HG03558 (cell line): ENCODE data around the gene COX15.
"Not testable (repeated sequence)": the region's sequence is repeated elsewhere in the genome, so short reads cannot be mapped to it uniquely, and the experiment has no call there.

Experiments used
- ATAC-seq: cut with Tn5 transposase; IDR thresholded peaks from one replicate; pipeline ENCODE4 v1.9.1; 2021; ENCODE audit warnings: moderate number of reproducible peaks; ENCODE audit not compliant: unreplicated experiment; ENCODE audit errors: extremely low read depth

COX15 gene

DNA sequence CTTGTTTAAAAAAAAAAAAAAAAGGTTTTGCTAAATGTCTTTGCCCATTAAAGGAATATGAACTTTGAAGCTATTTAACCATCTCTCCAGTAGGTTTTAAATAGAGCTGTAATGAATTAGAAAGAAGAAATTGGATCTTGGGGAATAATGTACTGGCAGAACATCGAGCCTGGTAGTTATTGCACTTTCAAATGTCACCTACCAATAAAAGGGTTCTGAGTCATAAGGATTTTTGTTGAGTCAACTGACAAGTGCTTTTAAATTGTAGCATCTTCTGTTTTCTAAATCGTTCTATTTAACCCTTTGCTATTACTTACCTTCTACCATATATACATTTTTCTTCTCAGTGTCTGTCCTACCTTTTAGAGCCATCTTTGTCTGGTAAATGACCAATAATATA lies 10.8 kb upstream of the COX15 start:
- ATAC-seq: no peak

DNA sequence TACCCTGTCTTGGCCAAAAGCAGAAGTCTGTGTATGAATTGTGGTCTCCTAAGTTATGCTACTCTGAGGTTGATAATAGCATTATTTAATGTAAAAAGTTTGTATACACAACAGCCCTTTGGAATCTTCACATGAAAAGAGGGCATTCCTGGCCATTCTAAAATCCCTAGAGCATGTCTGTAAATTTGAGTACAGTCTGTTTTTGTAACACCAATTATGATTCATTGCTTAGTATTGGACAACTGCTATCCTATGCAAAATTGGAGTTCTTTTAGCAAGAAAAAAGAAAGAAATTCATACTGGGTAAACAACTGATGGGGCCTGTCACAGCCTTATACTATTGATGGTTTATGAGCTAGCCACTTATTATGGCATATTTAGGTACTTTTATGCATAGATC lies 10.3 kb upstream of the COX15 start:
- no peak for ATAC-seq

DNA sequence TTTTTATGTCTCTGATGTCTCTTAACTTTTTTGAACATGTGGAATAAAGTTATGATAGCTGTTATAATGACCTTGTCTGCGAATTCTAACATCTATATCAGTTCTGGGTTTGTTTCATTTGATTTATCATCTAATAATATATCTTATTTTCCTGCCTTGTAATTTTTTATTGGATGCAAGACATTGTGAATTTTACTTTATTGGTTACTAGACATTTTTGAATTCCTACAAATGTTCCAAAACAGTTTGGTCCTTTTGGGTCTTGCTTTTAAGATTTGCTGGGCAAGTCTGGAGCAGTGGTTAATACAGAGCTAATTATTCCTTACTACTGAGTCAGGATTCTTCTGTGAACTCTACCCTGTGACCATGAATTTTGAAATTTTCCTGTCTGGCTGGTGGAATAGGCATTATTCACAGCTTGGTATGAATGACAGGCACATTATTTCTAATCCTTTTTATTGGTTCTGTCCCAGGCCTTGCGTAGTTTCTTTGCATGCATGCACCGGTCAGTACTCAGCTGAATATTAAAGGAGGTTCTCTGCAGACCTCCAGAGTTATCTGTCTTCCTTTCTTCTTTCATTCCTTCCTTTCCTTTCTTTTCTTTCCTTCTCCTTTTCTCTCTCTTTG lies 9.1 kb upstream of the COX15 start:
- ATAC-seq: no peak

DNA sequence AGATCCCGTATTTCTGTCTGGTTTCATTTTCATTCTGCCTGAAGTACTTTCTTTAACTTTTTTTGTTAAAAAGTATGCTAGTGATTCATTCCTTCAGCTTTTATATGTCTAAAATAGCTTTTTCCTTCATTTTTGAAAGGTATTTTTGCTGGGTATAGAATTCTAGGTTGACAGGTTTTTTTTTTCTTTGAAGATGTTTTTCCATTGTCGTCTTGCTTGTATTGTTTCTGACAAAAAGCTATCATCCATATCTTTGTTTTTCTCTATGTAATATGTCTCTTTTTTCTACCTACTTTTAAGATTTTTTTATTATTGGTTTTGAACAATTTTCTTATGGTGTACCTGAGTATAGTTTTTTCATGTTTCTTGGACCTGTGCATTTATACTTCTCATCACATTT lies 8.3 kb upstream of the COX15 start:
- no peak for ATAC-seq

DNA sequence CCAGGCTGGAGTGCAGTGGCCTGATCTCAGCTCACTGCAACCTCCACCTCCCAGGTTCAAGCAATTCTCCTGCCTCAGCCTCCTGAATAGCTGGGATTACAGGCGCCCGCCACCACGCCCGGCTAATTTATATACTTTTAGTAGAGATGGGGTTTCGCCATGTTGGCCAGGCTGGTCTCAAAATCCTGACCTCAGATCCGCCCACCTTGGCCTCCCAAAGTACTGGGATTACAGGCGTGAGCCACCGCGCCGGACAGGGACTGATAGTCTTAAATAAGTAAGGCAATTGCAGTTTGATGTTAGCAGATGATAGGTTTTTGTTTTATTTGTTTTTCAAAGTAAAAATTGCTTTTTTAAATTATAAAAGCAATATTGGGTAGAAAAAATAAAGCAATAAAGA lies 2.2 kb upstream of the COX15 start:
- ATAC-seq: not testable (repeated sequence)

DNA sequence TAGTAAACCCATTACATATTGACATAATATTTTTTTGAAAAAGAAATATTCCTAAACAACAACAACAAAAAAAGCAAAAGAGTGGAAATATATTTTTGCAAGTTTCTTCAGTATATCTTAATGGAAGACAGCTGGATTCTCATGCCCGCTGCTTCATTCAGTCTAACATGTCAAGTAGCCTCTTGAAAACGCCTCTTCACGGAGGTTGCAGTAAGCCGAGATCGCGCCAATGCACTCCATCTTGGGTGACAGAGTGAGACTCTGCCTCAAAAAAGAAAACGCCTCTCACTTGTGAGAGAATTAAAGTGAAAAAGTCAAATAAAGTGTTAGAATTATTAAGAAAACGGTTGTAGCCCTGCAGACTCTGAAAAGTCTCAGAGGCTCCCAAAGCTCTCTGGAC lies 1.4 kb upstream of the COX15 start:
- ATAC-seq: no peak

DNA sequence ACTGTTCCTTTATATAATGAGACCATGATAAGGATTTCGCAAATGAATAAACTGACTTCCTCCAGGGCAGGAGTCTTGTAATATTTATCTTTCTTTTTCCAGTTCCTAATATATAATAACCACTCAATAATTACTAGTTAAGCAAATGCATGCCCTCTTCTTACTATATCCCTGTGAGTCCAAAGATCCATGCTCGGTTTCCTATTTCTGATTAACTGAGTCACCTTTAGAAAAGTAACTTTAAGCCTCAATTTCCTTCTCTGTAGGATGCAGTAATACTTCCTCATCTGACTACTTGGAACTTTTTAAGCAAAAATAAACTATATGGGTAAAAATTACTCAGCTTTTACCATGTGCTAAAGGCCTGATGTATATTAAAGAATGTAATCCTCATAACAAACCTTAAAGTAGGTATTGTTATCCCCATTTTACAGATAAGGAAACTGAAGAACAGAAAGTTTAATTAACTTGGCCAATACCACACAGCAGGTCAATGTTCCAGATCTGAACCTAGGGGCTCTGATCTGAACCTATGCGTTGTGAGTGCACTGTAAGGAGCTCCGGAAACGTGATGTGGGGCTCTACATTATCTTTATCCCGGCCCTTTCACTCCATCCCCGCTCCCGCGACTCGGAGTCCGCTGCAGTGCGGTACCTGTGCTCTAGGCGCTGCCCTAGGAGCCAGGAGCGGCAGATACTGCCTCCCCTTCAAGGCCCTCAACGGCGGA lies 458 bp downstream of the COX15 start:
- no peak for ATAC-seq

DNA sequence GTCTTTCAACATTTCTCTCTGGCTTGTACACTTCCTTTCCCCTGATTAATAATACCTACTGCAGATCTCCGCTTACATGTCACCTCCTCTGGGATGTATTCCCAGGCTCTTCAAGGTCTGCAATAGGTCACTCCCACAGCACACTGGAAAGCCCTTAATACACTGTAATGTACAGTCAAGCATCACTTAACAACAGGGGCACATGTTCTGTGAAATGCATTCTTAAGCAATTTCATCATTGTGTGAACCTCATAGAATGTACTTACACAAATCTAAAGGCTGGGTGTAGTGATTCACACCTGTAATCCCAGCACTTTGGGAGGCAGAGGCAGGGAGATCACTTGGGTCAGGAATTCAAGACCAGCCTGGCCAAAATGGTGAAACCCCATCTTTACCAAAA lies 1.9 kb downstream of the COX15 start:
- no peak for ATAC-seq

DNA sequence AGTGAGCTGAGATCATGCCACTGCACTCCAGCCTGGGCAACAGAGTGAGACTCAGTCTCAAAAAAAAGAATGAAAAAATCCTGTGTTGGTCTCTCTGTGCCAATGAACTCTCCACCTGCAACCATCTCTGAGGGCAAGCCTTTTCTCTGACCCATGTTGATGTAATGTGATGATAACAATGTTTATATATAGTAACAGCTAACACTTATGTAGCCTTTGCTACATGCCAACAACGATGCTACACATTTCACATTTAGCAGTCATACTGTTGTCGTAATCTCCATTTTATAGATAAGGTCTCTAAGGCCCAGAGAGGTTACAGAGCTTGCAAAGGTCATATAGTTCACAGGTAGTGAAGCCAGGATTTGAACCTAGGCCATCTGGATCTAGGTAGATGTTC lies 11.5 kb downstream of the COX15 start:
- no peak for ATAC-seq

DNA sequence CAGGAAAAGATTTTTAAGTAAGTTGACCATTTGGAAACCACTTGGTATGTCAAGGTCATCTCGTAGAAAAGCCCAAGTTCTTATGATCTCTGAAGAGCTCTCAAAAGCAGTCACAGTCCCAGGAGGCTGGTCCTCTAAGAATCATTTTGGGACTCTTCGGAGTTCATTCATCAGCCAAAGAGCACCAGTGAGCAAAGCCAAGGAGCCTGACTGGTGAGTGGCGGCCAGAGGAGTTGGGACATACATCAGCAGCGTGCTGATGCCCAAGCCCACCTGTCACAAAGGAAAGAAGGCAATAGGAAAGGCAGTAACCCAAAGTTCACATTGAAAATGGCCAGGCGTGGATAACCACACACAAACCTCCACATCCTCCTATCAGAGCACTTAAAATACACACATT lies 17.5 kb downstream of the COX15 start:
- ATAC-seq: no peak

DNA sequence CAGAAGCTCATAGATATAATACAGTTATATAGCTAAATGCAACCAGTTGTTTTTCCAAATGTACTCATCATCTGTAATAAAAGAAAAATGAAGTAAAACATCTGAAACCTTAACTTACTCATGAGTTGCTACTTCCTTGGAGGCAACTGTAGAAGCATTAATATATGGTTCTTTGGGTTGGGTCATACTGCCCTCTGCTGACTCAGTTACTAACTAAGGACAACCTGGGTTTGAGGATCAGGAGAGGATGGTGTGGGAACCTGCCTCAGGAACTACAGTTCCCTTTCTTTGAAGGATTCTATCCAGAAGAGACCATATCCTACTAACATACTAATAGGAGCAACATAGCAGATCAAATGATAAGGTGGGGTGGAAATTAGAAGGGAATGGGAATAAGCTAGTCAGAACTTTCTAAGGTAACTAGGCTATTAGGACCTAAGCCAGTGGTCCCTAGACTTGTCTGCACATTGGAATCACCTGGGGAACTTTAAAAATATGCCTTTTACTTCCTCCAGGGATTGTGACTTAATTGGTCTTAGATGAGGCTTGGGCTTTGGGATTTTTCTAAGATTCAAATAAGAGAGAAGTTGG lies 20.7 kb downstream of the COX15 start:
- no peak for ATAC-seq

DNA sequence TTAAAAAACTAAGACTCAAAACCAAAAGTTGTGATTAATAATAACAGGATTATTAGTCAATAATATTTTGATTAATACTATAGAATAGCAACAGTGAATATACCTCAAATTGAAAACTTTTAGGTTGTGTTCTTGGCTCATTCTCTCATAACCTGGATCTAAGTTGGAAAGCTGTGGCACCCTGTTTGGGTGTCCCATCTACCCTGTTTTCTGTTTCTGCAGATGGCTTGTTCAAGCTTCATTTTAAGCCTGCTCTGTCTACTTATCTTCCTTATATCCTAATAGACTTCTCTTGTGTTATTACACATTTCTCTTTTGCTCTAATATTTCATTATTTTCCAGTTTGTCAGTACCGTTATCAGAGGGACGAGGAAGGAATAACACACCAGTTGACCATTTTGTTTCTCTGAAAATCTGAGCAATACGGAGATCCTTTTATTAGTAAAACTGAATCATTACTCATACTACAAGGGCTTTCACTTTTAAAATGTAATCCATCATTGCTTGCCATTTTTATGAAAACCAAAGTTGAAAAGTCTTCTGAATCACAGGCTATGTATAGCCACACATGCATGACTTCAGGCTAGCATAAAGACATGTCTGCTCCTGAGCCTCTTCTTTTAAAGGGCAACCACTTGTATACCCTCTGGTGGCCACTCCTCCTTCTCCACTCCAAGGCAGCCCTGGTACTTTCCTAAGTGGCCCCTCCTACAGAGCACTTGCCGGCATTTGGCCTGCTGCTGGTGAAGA lies 22.3 kb downstream of the COX15 start:
- ATAC-seq: peak; percentile 55

DNA sequence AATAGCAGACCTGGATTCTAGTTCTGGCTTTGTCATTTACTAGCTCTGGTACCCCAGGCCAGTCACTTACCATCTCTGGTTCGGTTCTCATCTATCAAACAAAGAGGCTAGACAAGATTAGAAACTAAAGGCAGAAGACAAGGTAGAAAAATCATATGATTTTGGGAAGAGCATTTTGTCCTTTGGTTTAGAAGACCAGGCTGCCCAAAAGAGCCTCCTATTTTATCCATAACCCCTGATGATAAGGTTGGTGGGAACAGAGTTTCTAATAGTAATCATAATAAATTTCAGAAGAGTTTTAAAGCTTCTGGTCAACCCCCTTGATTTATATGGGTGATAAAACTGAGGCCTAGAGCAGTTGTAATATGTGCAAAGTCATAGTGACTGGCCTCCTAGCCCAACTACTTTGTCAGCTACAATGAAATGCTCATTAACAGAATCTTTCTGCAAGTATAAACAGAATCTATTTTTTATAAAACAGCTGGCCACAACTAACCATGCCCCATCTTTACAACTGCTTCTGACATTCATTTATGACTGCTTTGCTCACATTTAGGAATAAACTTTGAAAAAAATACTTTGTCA lies 23.4 kb downstream of the COX15 start:
- ATAC-seq: no peak

DNA sequence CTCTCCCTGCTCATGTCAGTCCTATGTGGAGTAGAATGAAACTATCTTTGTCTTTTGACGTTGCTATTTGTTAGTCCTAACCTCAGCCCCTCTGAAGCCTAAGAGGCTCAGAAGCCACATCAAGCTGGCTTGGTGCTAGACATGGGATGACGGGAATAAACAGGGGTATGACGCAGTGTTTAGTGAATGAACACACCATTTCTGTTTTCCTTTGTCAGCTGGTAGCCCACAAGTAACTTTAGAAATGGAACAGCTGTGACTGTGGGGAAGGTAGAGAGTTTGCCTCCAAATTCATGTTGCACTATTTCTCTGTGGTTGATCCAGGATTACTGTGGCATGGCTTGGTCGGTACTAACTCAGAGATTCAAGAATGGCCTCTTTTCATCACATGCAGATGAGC lies 31.3 kb downstream of the COX15 start:
- ATAC-seq: no peak

DNA sequence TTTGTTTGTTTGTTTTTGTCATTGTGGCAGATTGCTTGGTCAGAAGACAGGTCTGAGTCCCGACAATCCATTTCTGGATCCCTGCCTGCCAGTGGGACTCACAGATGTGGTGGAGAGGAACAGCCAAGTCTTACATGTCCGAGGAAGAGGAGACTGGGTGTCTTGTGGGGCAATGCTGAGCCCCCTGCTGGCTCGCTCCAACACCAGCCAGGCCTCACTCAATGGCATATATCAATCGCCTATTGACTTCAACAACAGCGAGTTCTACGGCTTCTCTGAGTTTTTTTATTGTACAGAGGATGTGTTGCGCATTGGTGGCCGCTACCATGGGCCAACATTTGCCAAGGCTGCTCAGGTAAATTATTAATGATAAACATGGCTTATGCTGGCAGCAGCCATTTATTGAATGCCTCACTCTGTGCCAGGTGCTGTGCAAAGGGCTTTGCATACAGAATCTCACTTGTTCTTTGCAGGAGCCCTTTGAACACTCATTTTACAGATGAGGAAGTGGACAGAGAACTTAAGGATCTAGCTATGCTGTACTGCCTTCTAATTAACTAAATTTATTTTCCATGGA lies 33.3 kb downstream of the COX15 start:
- ATAC-seq: no peak

DNA sequence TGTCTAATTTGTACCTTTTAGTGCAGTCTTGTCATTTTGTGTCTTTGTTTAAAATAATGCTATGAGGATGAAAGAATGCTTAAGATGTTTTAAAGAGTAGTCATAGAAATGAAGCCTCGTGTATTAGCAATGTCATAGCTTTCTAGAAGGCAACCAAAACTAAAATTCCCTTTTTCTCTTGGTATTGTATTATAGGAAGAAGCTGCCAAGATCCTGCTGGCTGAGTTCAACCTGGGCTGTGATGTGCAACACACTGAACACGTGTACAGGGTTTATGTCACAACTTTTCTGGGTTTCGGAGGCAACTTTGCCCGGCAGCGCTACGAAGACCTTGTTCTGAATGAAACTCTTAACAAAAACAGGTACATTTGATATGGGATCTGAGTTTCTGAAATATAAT lies 36.2 kb downstream of the COX15 start:
- no peak for ATAC-seq

DNA sequence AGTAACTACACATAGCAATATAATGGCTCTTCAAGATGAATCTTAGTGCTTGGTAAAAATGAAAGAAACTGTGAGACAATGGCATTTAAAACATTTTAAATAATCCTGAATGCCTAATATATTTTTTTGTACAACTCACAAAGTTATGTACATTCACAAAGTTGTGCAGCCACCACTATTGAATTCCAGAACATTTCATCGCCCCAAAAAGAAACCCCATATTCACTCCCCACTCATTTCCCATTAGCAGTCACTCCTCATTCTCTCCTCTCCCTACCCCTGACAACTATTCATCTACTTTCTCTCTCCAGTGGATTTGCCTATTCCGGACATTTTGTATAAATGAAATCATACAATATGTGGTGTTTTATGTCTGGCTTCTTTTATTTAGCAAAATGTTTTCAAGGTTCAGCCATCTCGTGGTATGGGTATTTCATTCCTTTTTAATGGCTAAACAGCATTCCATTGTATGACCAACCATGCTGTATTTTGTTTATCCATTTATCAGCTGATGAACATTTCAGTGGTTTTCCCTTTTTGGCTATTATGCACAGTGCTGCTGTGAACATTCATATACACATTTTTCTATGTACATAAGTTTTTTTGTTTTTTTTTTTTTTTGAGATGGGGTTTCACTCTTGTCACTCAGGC lies 37.9 kb downstream of the COX15 start:
- ATAC-seq: no peak

DNA sequence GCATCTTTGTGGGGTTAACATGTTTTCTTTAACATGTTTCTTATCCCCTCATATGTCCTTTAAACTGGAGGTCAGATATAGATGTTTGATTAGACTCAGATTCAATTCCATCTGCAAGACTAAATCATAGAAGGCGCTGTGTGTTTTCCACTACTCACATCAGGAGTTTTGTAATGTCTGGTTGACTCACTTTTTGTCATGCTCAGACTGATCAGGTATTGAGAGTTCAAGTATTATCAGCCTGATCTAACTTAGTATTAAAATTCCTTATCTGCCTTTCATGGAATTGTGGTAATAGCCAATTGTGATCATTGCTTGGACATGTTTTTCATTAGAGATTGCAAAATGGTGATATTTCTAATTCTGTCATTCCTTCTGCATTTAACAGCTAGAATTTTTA lies 42.5 kb downstream of the COX15 start:
- ATAC-seq: no peak

DNA sequence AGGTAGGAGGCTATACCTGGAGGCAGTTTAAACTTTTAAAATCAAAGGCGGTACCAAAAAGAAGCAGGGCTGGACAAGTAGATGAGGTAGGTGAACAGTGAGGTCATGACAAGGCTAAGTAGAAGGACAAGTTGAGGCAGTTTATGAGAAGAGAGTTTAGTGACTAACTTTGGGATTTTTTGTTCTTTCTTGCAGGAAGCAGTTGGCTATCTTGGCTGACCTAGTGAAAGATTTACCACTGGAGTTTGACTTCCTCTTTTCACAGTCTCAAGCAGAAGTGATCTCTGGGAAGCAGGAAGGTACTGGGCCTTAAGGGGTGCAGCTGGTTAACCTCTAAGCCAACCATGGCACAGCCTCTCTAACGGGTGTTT lies 46.3 kb downstream of the COX15 start:
- peak; percentile 51 for ATAC-seq

DNA sequence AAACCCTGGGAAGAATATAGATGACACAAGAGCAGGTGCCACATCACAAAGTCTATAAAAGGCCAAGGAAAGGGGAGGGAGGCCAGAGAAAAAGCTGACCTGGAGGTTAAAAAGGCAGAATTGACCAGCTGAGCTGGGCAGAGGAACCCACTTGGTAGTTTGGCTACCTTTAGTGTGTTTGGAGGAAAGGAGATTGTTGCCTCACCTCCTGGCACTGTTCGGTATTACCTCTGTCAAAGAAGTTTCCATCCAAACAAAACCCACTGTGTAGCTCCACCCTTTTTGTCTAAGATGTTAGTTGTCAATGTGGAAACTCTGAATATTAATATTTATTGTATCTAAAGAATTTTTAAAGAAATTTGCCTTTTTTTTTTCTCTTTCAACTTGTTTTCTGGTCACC lies 49.2 kb downstream of the COX15 start:
- no peak for ATAC-seq
